Panc1 (cell line): ENCODE results near the gene TNRC18. TPM values are rescaled to one million over a fixed set of nuclear protein-coding genes. Genes with fewer than 3 reads are reported as not detected.

Experiments used
- ATAC-seq: fragments of 200-7000 bp; cut with Tn5 transposase; 2 replicates; pipeline ENCODE4 v1.9.1; 2020; ENCODE audit warnings: mild to moderate bottlenecking, moderate library complexity
- BruUV-seq: library from RNA; stranded (reverse); fragments of 400-500 nt; replicated peaks from 2 replicates; lab custom pipeline; 2021; lab: Mats Ljungman, UMichigan
- CTCF ChIA-PET: fragments of 300-600 bp; sonication (Branson Sonifier 250); formaldehyde crosslinking; loops from one replicate; lab custom pipeline; 2022; ENCODE audit warnings: antibody characterized with exemption; lab: Charles Lee
- POLR2A ChIA-PET: fragments of 300-600 bp; sonication (Branson Sonifier 250); formaldehyde crosslinking; loops from one replicate; lab custom pipeline; 2022; ENCODE audit warnings: antibody characterized with exemption; lab: Charles Lee
- DNase-seq: peaks from one replicate; pipeline ENCODE4 v3.0.0-alpha.2; 2010; ENCODE audit warnings: low read depth, low spot score
- H3K27ac ChIP-seq: 2 replicates; pipeline ENCODE4 v1.5.1; 2011; ENCODE audit warnings: mild to moderate bottlenecking, low read length, inconsistent platforms
- H3K27me3 ChIP-seq: fragments of 200-500 bp; sonication (Bioruptor generic); 2 replicates; pipeline ENCODE4 v1.6.0; 2014; ENCODE audit warnings: low read length, inconsistent platforms; ENCODE audit not compliant: control insufficient read depth, insufficient read depth
- H3K36me3 ChIP-seq: fragments of 200-500 bp; sonication (Bioruptor generic); 2 replicates; pipeline ENCODE4 v1.5.1; 2014; ENCODE audit warnings: inconsistent platforms, mild to moderate bottlenecking, low read length, moderate library complexity; ENCODE audit not compliant: control insufficient read depth, insufficient read depth
- H3K4me1 ChIP-seq: 2 replicates; pipeline ENCODE4 v1.5.1; 2011; ENCODE audit warnings: inconsistent platforms, mild to moderate bottlenecking, low read length, moderate library complexity; ENCODE audit not compliant: control insufficient read depth, insufficient read depth
- H3K4me3 ChIP-seq, 2 experiments: 2 replicates each; pipeline ENCODE4 v1.5.1; 2011 to 2012; ENCODE audit warnings: low read depth in 2 of 2, low read length in 2 of 2, mild to moderate bottlenecking in 2 of 2, inconsistent platforms in 1 of 2, moderate library complexity in 1 of 2
- H3K9me3 ChIP-seq: fragments of 200-500 bp; sonication (Bioruptor generic); 2 replicates; pipeline ENCODE4 v1.5.1; 2014; ENCODE audit warnings: low read depth, mild to moderate bottlenecking, inconsistent platforms, low read length, moderate library complexity; ENCODE audit not compliant: control insufficient read depth, insufficient read depth
- POLR2AphosphoS5 ChIP-seq: IDR thresholded peaks from 2 replicates; pipeline ENCODE4 v1.6.1; 2012; ENCODE audit warnings: mild to moderate bottlenecking, low read depth, low read length, moderate library complexity
- SIN3A ChIP-seq: IDR thresholded peaks from 2 replicates; pipeline ENCODE4 v1.6.1; 2012; ENCODE audit warnings: low read depth, mild to moderate bottlenecking, low read length, moderate library complexity, borderline replicate concordance; ENCODE audit not compliant: insufficient read depth
- TCF7L2 ChIP-seq: IDR thresholded peaks from 2 replicates; pipeline ENCODE4 v1.6.1; 2011; ENCODE audit warnings: mild to moderate bottlenecking, low read depth, low read length, inconsistent platforms
- in situ Hi-C: cut with HindIII; loops from 2 replicates; pipeline ENCODE4 v1.10.0; 2016; ENCODE audit warnings: low sequenced_read_pairs, low pct_unique_long_range_greater_than_20kb
- intact Hi-C: fragments of 100-400 bp; cut with micrococcal nuclease; formaldehyde crosslinking; loops from one replicate; pipeline ENCODE4 v1.10.0; 2022; ENCODE audit not compliant: unreplicated experiment
- total RNA-seq: library from RNA; stranded (reverse); gene quantifications from one replicate; pipeline ENCODE4 v1.2.1, GENCODE V29; 2021; ENCODE audit not compliant: unreplicated experiment
- TF ChIP-seq, protein P1 (sequence below): fragments of 450-650 bp; IDR thresholded peaks from 2 replicates; pipeline ENCODE4 v1.5.1; 2017; ENCODE audit warnings: mild to moderate bottlenecking
- TF ChIP-seq, protein P2 (sequence below), 2 experiments: IDR thresholded peaks; 2 replicates each; pipeline ENCODE4 v1.6.1; 2011 to 2012; ENCODE audit warnings: low read depth in 2 of 2, control low read depth in 1 of 2, low read length in 1 of 2, mild to moderate bottlenecking in 1 of 2, moderate library complexity in 1 of 2; ENCODE audit not compliant: insufficient read depth in 1 of 2

Gene TNRC18
- total RNA-seq, 1 experiment from 2014 or later: 148 TPM

DNA sequence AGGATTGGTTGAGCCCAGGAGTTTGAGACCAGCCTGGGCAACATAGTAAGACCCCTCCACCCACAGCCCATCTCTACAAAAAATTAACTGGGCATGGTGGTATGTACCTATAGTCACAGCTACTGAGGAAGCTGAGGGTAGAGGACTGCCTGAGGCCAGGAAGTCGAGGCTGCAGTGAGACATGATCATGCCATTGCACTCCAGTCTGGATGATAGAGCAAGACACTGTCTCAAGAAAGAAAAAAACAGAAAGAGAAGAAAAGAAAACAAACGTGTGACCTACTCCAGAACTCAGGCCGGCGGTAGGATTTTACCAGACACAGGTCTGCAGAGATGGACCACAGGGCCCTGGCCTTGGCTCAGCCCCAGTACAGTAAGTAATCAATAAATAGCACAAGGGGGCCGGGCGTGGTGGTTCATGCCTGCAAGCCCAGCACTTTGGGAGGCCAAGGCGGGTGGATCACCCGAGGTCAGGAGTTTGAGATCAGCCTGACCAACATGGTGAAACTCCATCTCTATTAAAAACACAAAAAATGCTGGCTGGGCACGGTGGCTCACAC is 35.4 kb upstream of the TNRC18 start:
- in situ Hi-C loops (no loop called here), intact Hi-C loops (loop anchor here (10.0 kb wide), 1 partner anchor 214 kb away; no protein-coding TSS in a partner anchor)
- no TSS peak for BruUV-seq
- no peak for DNase-seq
- no peaks in the 10 kb centered on the region for H3K36me3 ChIP-seq
- TF ChIP-seq, protein P1, sequence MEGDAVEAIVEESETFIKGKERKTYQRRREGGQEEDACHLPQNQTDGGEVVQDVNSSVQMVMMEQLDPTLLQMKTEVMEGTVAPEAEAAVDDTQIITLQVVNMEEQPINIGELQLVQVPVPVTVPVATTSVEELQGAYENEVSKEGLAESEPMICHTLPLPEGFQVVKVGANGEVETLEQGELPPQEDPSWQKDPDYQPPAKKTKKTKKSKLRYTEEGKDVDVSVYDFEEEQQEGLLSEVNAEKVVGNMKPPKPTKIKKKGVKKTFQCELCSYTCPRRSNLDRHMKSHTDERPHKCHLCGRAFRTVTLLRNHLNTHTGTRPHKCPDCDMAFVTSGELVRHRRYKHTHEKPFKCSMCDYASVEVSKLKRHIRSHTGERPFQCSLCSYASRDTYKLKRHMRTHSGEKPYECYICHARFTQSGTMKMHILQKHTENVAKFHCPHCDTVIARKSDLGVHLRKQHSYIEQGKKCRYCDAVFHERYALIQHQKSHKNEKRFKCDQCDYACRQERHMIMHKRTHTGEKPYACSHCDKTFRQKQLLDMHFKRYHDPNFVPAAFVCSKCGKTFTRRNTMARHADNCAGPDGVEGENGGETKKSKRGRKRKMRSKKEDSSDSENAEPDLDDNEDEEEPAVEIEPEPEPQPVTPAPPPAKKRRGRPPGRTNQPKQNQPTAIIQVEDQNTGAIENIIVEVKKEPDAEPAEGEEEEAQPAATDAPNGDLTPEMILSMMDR: no peak
- TF ChIP-seq TCF7L2: no peak
- no peak for TF ChIP-seq SIN3A
- no peak for TF ChIP-seq POLR2AphosphoS5
- TF ChIP-seq, protein P2, sequence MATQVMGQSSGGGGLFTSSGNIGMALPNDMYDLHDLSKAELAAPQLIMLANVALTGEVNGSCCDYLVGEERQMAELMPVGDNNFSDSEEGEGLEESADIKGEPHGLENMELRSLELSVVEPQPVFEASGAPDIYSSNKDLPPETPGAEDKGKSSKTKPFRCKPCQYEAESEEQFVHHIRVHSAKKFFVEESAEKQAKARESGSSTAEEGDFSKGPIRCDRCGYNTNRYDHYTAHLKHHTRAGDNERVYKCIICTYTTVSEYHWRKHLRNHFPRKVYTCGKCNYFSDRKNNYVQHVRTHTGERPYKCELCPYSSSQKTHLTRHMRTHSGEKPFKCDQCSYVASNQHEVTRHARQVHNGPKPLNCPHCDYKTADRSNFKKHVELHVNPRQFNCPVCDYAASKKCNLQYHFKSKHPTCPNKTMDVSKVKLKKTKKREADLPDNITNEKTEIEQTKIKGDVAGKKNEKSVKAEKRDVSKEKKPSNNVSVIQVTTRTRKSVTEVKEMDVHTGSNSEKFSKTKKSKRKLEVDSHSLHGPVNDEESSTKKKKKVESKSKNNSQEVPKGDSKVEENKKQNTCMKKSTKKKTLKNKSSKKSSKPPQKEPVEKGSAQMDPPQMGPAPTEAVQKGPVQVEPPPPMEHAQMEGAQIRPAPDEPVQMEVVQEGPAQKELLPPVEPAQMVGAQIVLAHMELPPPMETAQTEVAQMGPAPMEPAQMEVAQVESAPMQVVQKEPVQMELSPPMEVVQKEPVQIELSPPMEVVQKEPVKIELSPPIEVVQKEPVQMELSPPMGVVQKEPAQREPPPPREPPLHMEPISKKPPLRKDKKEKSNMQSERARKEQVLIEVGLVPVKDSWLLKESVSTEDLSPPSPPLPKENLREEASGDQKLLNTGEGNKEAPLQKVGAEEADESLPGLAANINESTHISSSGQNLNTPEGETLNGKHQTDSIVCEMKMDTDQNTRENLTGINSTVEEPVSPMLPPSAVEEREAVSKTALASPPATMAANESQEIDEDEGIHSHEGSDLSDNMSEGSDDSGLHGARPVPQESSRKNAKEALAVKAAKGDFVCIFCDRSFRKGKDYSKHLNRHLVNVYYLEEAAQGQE (IDR thresholded peaks at IDR 0.05; ENCODE audit: insufficient read depth in 1 of 2, low read depth in 2 of 2, low read length in 1 of 2): no peak
- H3K27ac ChIP-seq: no peak overlapping the region
- no peaks in the 10 kb centered on the region for H3K4me1 ChIP-seq
- POLR2A ChIA-PET: no interaction called here
- no peaks in the 10 kb centered on the region for H3K27me3 ChIP-seq
- CTCF ChIA-PET: no interaction called here
- no peaks in the 10 kb centered on the region for H3K9me3 ChIP-seq
- no peak for ATAC-seq
- no peak overlapping the region for H3K4me3 ChIP-seq

DNA sequence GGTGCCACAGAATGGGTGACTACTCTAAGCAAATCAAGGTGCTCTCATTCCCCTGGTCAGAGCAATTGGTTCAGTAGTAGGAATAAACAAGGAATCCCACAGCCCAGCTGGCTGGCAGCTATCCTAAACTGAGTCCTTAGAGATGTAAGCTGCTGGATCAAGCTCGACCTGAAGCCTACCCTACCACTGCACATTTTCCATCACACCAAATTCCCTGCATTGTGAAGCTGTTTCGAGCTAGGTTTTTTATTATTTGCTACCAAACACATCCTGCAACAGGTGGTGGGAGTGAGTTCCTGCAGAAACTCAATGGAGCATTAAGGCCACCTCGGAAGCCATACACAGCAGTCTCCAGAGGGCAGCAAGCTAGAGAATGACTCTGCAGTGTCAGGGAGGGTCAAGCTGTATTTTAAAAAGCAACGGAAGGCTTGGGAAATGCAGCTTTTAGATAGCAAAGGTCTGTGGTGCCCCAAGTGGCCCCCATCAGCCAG is 33.7 kb upstream of the TNRC18 start:
- no peaks in the 10 kb centered on the region for H3K9me3 ChIP-seq
- no peaks in the 10 kb centered on the region for H3K27me3 ChIP-seq
- intact Hi-C loops: loop anchor here (10.0 kb wide), 1 partner anchor 212 kb away; no protein-coding TSS in a partner anchor
- ChIA-PET CTCF (no interaction called here), POLR2A (interaction anchor here (0.5 to 1.0 kb wide), 3 partner anchors 49 to 103 kb away, joined by 4 to 9 read pairs (median 4); no protein-coding TSS in a partner anchor)
- no peak overlapping the region for H3K27ac ChIP-seq
- no peak for DNase-seq
- peaks cover 5% of the 10 kb centered on the region for H3K4me1 ChIP-seq
- H3K4me3 ChIP-seq: no peak overlapping the region
- no TSS peak for BruUV-seq
- TF ChIP-seq, protein P2 (IDR thresholded peaks at IDR 0.05; ENCODE audit: insufficient read depth in 1 of 2, low read depth in 2 of 2, low read length in 1 of 2): no peak
- TF ChIP-seq, protein P1: no peak
- TF ChIP-seq TCF7L2 (no peak), SIN3A (no peak), POLR2AphosphoS5 (no peak)
- no peak for ATAC-seq
- H3K36me3 ChIP-seq: no peaks in the 10 kb centered on the region
- in situ Hi-C loops: no loop called here
